IPS-NIHi7 (cell line): ENCODE data around the gene TAF15.

Experiments used
- DNase-seq: peaks from one replicate; pipeline ENCODE4 v3.0.0; 2012; ENCODE audit warnings: mixed read lengths; ENCODE audit errors: extremely low spot score

Gene TAF15

GRCh38 chr17:35872196-35872980 lies 63.1 kb downstream of the TAF15 start:
- no peak for DNase-seq

- no peak for DNase-seq
Measured at GRCh38 chr17:35875072-35875799, 66.0 kb downstream of the TAF15 start.

- DNase-seq, result no peak
Measured at GRCh38 chr17:35875800-35876139, 66.5 kb downstream of the TAF15 start.

GRCh38 chr17:35876534-35876933 lies 67.2 kb downstream of the TAF15 start:
- DNase-seq, result no peak

- DNase-seq, result no peak
Measured at GRCh38 chr17:35877345-35878029, 68.2 kb downstream of the TAF15 start.

GRCh38 chr17:35878361-35878760 lies 69.1 kb downstream of the TAF15 start:
- no peak for DNase-seq

- no peak for DNase-seq
Measured at GRCh38 chr17:35879773-35880654, 70.7 kb downstream of the TAF15 start, which contains the start of gene CCL5. TSS of gene CCL5 (minus strand) at chr17:35880360.

- no peak for DNase-seq
Measured at GRCh38 chr17:35889241-35889640, 80.0 kb downstream of the TAF15 start.

- no peak for DNase-seq
Measured at GRCh38 chr17:35889818-35890773, 80.8 kb downstream of the TAF15 start.

GRCh38 chr17:35890774-35891155 lies 81.5 kb downstream of the TAF15 start:
- peak; percentile 31 for DNase-seq

- no peak for DNase-seq
Measured at GRCh38 chr17:35891269-35891668, 82.0 kb downstream of the TAF15 start.

- DNase-seq, result no peak
Measured at GRCh38 chr17:35892091-35893035, 83.1 kb downstream of the TAF15 start.

- no peak for DNase-seq
Measured at GRCh38 chr17:35893751-35894150, 84.5 kb downstream of the TAF15 start.

GRCh38 chr17:35894206-35894605 lies 84.9 kb downstream of the TAF15 start:
- no peak for DNase-seq

GRCh38 chr17:35895636-35896587 lies 86.6 kb downstream of the TAF15 start:
- DNase-seq, result no peak
